ENCODE data around the gene ORM1.

GRCh38 chr9:114302727-114303126, 20.2 kb upstream of the ORM1 start:
- TF ChIP-seq KLF10 (tag by site-specific recombination; IDR thresholded peaks at IDR 0.05) (no peak), ZNF510 (tag by site-specific recombination; IDR thresholded peaks at IDR 0.05; ENCODE audit: insufficient replicate concordance) (no peak), CTCF (tag by site-specific recombination; IDR thresholded peaks at IDR 0.05) (no peak), ZBTB10 (tag by site-specific recombination; IDR thresholded peaks at IDR 0.05) (no peak), ZNF174 (tag by site-specific recombination; IDR thresholded peaks at IDR 0.05) (no peak), ZBTB26 (tag by site-specific recombination; optimal IDR thresholded peaks at IDR 0.05) (no peak), ZNF580 (tag by site-specific recombination; IDR thresholded peaks at IDR 0.05) (no peak), REST (tag by site-specific recombination; IDR thresholded peaks at IDR 0.05) (no peak), KLF17 (tag by site-specific recombination; IDR thresholded peaks at IDR 0.05) (no peak), ZNF26 (tag by site-specific recombination; IDR thresholded peaks at IDR 0.05) (no peak), ZNF830 (tag by site-specific recombination; IDR thresholded peaks at IDR 0.05; ENCODE audit: low read depth) (no peak), ZNF629 (tag by site-specific recombination; IDR thresholded peaks at IDR 0.05) (no peak)

Measured in HEK293 (cell line).